Islet precursor cell (in vitro differentiated cells): ENCODE results near the gene ARFGAP3.
A peak's percentile ranks its signal among the peaks of the same experiment; 100 is the strongest.

Experiments used
- DNase-seq: peaks from one replicate; pipeline ENCODE4 v3.0.0-alpha.2; 2018

Gene ARFGAP3

GRCh38 chr22:42860968-42861367 is 3.9 kb upstream of the ARFGAP3 start:
- no peak for DNase-seq

DNA sequence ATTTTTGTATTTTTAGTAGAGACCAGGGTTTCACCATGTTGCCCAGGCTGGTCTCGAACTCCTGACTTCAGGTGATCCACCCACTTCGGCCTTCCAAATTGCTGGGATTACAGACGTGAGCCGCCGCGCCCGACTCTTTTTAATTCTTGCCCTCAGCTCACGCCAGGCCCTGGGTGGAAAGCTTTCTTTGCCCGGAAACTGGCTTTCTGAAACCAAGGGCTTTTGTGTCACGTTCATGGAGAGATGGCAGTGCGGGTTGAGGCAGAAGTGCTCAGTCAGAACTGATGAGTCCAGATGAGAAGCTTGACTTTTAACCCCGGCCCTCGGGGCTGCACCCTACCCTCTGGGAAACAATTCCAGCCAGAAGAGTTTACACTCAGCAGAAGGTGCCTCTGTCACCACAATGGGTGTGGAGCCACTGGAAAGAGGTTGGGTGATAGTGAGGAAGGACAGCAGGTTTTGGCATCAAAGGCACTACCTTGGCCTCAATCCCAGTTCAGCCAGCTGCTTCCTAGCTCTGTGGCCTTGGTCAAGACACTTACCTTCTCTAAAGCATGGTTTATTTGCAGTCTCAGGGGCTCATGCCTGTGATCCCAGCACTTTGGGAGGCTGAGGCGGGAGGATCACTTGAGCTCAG is 890 bp upstream of the ARFGAP3 start:
- DNase-seq, result no peak

DNA sequence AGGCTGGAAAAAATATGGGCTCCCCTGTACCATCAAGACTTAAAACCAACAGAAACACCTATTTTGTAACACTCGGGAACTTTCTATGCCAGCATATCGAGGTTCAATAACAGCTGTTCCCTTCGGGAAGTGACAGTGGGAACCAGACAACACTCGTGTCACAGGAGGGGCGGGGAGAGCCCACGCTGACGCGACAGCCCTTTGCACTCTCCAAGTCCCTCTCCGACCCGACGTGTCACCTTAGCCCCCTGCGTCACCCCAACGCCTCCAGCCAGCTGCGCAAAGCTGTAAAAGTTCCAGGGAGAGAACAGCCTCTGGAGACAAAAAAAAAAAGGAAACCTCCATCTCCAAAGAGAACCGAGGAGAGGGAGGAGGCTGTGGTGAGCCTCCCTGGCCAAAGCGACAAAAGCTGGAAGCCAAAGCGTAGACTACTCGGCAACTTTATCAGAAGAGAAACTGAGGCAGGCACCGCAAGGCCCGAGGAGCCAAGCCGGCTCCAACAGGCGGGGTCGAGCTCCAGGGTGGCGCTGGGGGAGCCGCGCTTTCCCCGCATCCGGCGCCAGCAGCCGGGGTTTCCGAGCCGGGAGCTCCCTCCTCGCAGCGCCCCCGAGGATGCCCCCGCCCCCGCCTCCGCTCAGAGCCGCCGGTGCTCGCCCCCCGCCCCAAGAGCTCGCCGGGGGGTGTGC is 751 bp downstream of the ARFGAP3 start:
- peak; percentile 69 for DNase-seq

- no peak for DNase-seq
Measured at GRCh38 chr22:42855721-42856120, 1.4 kb downstream of the ARFGAP3 start.

GRCh38 chr22:42855211-42855610 is 1.9 kb downstream of the ARFGAP3 start:
- DNase-seq, result no peak

GRCh38 chr22:42848941-42849550 is 8.0 kb downstream of the ARFGAP3 start:
- DNase-seq, result no peak

- DNase-seq, result no peak
Measured at GRCh38 chr22:42847110-42847509, 10.0 kb downstream of the ARFGAP3 start.

GRCh38 chr22:42844756-42845155 is 12.3 kb downstream of the ARFGAP3 start:
- no peak for DNase-seq

GRCh38 chr22:42842658-42843370 is 14.3 kb downstream of the ARFGAP3 start:
- no peak for DNase-seq

DNA sequence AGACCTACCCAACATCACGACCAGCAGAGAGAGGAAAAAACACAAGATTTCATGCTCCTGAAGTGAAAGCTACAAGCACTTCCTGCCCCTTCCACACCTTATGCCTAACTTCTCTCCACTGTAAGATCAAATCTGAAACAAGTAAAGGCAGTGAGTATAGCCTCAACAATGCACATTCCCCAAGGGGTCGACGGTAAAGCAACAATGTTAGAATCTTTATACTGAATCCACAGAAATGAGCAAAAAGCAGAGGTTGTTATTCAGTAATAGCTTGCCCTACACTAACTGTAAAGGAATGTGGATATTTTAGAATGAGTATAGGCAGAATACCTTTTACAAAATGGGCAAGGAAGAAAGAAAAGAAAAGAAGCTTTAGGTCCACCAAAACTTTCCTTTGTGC is 15.6 kb downstream of the ARFGAP3 start:
- DNase-seq, result no peak

- no peak for DNase-seq
Measured at GRCh38 chr22:42837556-42837955, 19.5 kb downstream of the ARFGAP3 start.

DNA sequence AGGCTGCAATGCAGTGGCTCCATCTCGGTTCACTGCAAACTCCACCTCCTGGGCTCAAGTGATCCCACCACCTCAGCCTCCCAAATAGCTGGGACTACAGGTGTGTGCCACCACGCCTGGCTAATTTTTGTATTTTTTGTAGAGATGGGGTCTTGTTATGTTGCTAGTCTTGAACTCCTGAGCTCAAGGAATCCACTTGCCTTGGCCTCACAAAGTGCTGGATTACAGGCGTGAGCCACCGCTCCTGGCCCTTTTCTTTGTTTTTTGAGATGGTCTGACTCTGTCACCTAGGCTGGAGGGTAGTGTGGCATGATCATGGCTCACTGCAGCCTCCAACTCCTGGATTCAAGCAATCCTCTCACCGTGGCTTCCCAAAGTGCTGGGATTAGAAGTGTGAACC is 21.0 kb downstream of the ARFGAP3 start:
- DNase-seq, result no peak

DNA sequence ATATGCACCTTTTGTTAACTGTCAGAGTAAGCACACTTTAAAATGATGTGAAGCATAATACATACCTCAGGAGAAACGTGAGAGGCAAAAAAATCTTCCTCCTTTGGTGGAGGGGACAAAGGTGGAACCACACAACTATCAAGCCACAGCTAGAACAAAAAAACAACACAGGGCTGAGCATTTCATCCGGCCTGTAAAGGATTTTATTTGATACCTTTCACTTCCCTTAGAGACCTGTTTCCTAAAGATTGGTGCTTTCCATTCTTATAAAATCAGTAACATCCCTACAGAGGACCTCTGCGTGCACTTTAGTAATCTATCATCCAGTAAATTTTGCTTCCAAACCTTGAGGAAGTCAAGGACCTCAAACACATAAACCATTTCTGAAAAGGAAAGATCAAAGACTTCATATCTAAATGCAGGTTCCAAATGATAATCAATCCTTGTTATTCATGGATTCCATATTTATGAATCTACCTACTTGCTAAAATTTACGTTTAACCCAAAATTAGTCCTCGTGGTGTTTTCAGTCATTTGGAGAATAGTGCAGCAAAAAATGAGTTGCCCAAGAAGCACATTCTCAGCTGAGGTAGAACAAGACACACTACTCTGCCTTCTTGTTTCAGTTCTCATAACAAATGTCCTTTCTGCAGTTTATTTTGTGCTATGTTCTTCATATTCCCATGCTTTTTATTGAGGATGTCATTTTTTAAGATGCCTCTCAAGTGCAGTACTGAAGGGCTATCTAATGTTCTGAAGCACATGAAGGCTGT is 22.7 kb downstream of the ARFGAP3 start:
- peak; percentile 4 for DNase-seq

- no peak for DNase-seq
Measured at GRCh38 chr22:42833104-42833503, 24.0 kb downstream of the ARFGAP3 start.

DNA sequence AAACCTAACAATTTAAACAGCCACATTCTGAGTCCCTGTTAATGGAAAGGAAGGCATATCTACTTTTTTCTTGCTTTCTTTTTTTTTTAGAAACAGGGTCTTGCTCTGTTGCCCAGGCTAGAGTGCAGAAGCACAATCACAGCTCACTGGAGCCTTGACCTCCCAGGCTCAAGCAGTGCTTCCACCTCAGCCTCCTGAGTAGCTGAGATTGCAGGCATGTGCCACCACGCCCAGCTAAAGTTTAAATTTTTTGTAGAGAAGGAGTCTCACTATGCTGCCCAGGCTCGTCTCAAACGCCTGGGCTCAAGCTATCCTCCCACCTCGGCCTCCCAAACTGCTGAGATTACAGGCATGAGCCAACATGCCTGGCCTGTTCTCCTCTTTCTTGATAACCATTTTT is 25.4 kb downstream of the ARFGAP3 start:
- DNase-seq, result no peak

- no peak for DNase-seq
Measured at GRCh38 chr22:42830161-42830560, 26.9 kb downstream of the ARFGAP3 start.

DNA sequence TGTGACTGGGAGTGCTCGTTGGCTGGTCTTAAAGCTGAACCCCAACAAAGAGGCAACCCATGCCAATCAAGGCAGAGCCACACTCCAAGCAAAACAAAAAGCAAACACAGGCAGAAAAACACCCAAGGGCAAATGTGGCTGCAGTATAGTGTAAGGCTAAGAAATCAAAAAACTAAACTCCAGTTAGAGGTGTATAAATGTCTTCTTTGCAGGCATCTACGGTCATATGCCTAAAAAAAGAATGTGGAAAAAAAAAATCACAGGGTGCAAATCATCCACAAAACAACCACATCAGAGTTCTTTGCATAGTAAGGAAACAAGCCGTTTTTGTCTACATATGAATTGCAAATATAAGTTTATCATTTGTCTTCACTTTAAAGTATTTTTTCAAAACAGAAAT is 27.8 kb downstream of the ARFGAP3 start:
- no peak for DNase-seq

DNA sequence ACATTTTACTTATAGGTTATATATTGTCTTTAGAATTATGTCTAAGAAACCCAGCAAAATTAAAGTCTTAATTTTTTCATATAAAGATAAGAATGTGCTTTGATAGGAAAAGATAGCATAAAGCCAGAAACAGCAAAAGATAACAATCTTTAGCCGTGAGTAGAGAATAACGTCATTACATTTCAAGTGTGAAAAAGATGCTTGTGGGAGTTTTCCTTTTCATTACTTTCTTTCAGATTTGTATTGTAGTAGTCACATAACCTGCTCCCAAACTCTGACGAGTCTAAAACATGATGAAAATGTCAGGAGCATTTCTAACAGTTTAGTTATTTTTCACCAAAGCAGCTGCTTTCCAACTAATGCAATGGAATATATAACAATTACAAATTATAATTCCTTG is 31.3 kb downstream of the ARFGAP3 start:
- DNase-seq, result no peak

GRCh38 chr22:42821386-42821785 is 35.7 kb downstream of the ARFGAP3 start:
- DNase-seq, result no peak

DNA sequence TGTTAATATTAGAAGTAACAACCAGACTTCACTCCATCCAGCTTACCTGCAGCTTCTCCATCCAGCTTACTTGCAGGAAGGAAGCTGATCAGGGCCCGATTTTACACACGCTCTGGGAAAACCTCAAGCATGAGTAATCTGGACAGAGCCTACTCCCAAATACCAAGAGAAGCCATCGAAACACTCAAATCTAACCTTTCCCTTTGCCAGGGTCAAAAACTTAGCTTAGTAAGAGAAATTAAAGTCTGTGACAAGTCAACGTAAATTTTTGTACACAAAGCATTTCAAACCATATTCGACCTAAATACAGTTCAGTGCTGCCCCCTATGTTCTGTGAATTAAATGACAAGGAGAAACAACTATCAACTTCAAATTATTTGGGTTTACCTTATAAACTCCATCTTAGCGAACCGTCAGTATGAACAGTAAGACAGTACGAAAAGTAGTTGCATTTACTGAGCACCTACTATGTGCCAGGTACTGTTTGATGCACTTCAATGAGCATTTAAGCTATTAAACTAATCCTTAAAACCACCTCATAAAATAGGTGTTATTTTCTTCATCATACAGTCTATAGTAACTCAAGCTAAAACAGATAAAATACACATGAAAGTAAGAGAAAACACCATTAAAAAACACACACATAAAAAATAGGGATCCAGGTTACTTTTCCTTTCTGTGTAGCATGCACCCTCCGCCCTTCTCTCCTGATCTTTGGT is 36.9 kb downstream of the ARFGAP3 start:
- no peak for DNase-seq

GRCh38 chr22:42819412-42820044 is 37.5 kb downstream of the ARFGAP3 start:
- DNase-seq, result no peak

- no peak for DNase-seq
Measured at GRCh38 chr22:42817556-42817955, 39.5 kb downstream of the ARFGAP3 start.
